ENCODE results near the gene CA12. TPM values are rescaled to one million over a fixed set of nuclear protein-coding genes. Genes with fewer than 3 reads are reported as not detected.

The CA12 gene
- total RNA-seq, 1 donor from 2014 or later: 0.97 TPM

DNA sequence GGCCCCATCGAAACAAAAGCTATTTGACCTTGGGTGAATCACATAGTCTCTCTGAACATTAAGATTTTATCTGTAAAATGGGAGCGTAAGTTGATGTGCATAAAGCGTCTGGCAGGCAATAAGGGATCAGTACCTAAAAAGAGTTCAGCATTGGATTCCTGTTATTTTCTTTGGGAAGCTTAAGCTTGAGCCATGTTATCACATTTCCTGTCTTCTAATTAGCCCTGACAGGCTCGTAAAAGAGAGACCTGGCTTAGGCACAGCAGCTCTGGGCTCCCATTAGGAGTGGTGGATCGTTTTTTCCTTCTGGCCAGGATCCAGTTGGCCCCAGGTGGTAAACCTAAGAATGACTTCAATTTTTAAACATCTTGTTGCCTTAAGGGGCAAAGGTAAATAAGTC, 26.0 kb upstream of the CA12 start:
- H3K9me3 Mint-ChIP-seq (ENCODE audit: unreplicated experiment): no peaks in the 10 kb centered on the region
- TF ChIP-seq, protein P1, sequence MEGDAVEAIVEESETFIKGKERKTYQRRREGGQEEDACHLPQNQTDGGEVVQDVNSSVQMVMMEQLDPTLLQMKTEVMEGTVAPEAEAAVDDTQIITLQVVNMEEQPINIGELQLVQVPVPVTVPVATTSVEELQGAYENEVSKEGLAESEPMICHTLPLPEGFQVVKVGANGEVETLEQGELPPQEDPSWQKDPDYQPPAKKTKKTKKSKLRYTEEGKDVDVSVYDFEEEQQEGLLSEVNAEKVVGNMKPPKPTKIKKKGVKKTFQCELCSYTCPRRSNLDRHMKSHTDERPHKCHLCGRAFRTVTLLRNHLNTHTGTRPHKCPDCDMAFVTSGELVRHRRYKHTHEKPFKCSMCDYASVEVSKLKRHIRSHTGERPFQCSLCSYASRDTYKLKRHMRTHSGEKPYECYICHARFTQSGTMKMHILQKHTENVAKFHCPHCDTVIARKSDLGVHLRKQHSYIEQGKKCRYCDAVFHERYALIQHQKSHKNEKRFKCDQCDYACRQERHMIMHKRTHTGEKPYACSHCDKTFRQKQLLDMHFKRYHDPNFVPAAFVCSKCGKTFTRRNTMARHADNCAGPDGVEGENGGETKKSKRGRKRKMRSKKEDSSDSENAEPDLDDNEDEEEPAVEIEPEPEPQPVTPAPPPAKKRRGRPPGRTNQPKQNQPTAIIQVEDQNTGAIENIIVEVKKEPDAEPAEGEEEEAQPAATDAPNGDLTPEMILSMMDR (IDR thresholded peaks at IDR 0.05): no peak
- H3K4me3 Mint-ChIP-seq (ENCODE audit: unreplicated experiment): no peak overlapping the region
- DNase-seq (ENCODE audit: extremely low spot score, unreplicated experiment): no peak
- H3K27me3 Mint-ChIP-seq (ENCODE audit: unreplicated experiment): no peaks in the 10 kb centered on the region
- H3K36me3 Mint-ChIP-seq (ENCODE audit: unreplicated experiment): peaks cover 2% of the 10 kb centered on the region
- peaks cover 26% of the 10 kb centered on the region for H3K4me1 Mint-ChIP-seq (ENCODE audit: unreplicated experiment)
- no peak overlapping the region for H3K27ac Mint-ChIP-seq (ENCODE audit: unreplicated experiment)

DNA sequence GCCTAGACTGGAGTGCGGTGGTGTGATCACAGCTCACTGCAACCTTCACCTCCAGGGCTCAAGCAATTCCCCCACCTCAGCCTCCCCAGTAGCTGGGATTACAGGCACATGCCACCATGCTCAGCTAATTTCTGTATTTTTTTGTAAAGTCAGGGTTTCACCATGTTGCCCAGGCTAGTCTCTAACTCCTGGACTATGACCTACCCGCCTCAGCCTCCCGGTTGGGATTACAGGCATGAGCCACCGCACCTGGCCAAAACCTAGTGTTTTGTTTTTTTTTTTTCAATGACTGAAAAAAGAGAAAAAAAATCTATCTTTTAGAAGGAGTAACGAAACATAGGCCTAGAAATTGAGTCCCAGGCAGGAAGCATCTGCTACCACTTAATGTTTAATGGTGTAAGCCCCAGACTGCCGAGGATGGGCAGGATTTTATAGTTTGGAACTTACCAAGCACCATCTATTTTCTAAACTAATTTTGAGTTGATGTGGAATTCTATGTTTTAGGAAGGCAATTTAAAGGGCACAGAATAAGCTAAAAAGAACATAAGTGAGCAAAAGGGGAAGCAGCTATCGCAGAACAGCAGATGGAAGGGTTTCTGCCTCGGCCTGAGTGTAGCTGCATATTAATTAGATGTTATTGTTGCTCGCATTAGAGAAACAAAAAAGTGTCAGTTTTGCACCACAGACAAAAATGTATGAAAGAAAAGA, 24.2 kb upstream of the CA12 start:
- TF ChIP-seq, protein P1 (IDR thresholded peaks at IDR 0.05): no peak
- Mint-ChIP-seq H3K27me3 (ENCODE audit: unreplicated experiment) (no peaks in the 10 kb centered on the region), H3K9me3 (ENCODE audit: unreplicated experiment) (no peaks in the 10 kb centered on the region), H3K4me3 (ENCODE audit: unreplicated experiment) (no peak overlapping the region), H3K36me3 (ENCODE audit: unreplicated experiment) (peaks cover 2% of the 10 kb centered on the region), H3K4me1 (ENCODE audit: unreplicated experiment) (peaks cover 27% of the 10 kb centered on the region), H3K27ac (ENCODE audit: unreplicated experiment) (no peak overlapping the region)
- DNase-seq (ENCODE audit: extremely low spot score, unreplicated experiment): no peak

DNA sequence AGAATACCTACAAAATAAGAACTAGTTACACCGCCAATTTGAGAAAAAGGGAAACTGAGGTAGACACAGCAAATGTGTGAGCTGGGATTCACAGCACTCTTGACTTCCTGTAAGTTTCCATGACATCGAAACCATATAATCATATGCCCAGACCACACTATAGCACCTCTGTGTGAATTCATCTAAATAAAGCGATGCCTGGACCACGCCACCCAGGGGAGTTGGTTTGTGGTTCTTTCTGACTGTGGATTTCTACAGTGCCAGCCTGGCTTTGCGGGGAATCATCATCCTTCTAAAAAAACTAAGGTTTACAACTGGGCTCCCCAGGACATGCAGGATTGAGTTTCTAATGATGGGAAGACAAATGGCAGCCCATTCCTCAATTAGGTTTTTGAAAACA, 23.5 kb upstream of the CA12 start:
- no peak for DNase-seq (ENCODE audit: extremely low spot score, unreplicated experiment)
- Mint-ChIP-seq H3K4me1 (ENCODE audit: unreplicated experiment) (peaks cover 27% of the 10 kb centered on the region), H3K27me3 (ENCODE audit: unreplicated experiment) (no peaks in the 10 kb centered on the region), H3K36me3 (ENCODE audit: unreplicated experiment) (peaks cover 2% of the 10 kb centered on the region), H3K4me3 (ENCODE audit: unreplicated experiment) (no peak overlapping the region), H3K9me3 (ENCODE audit: unreplicated experiment) (no peaks in the 10 kb centered on the region), H3K27ac (ENCODE audit: unreplicated experiment) (peak overlapping the region; percentile 23)
- TF ChIP-seq, protein P1 (IDR thresholded peaks at IDR 0.05): no peak

DNA sequence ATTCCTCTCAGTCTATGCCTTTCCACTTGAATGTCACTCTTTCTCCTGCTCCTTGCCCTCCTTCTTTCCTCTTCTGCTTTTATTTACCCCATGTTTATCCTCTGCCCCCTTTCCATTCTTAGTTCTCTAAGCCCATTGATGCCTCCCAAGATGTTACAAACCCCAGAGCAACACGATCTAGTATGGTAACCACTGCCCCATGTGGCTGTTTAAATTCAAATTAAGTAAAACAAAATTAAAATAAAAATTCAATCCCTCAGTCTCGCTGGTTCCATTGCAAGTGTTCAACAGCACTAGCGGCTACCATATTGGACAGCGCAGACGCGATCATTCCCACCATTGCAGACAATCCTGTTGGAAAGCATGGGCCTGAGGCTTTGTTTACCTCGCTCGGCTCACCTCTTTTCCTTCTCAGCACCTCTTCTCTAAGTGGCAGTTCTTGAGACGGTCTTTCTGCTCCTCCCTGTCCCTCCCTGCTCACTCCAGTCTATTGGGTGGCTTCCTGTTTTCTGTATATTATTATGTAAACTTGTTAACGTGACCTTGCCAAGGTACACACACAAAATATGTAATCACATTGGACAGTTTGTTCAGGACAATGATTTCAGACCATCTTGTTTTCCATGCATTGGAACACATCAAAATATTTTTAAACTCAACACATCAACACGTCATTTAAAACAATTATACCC, 21.8 kb upstream of the CA12 start:
- no peaks in the 10 kb centered on the region for H3K36me3 Mint-ChIP-seq (ENCODE audit: unreplicated experiment)
- H3K27me3 Mint-ChIP-seq (ENCODE audit: unreplicated experiment): no peaks in the 10 kb centered on the region
- H3K27ac Mint-ChIP-seq (ENCODE audit: unreplicated experiment): no peak overlapping the region
- TF ChIP-seq, protein P1 (IDR thresholded peaks at IDR 0.05): no peak
- no peak overlapping the region for H3K4me3 Mint-ChIP-seq (ENCODE audit: unreplicated experiment)
- H3K9me3 Mint-ChIP-seq (ENCODE audit: unreplicated experiment): no peaks in the 10 kb centered on the region
- H3K4me1 Mint-ChIP-seq (ENCODE audit: unreplicated experiment): peaks cover 24% of the 10 kb centered on the region
- DNase-seq (ENCODE audit: extremely low spot score, unreplicated experiment): no peak

DNA sequence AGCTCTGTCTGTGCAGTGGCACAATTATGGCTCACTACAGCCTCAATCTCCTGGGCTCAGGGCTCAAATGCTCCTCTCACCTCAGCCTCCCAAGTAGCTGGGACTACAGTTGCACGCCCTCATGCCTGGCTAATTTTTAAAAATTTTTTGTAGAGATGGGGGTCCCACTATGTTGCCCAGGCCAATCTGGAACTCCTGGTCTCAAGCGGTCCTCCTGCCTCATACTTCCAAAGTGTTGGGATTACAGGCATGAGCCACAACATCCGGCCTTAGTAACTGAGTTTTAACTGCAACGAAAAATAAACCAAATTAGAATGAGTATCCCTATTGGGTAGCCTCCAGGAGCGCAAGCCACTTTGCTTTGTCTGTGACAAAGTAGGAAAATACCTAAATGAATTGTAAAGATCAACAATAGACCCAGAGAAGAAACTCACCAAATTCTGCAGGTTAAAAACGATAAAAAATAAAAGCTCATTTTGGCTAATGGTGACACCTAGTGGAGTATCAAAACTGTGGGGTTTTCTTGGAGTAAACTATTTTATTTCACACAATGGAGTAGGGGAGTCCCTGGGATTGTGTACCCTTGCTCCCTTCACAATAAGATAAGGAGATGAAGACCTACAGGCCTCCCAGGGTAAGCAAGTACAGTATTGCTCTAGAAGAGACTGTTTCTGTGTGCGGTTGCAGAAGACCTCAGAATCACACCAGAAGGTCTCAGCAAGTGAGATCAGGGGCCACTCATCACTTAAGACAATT, 21.0 kb upstream of the CA12 start:
- TF ChIP-seq, protein P1 (IDR thresholded peaks at IDR 0.05): peak; percentile 73
- H3K27me3 Mint-ChIP-seq (ENCODE audit: unreplicated experiment): no peaks in the 10 kb centered on the region
- no peaks in the 10 kb centered on the region for H3K9me3 Mint-ChIP-seq (ENCODE audit: unreplicated experiment)
- H3K4me1 Mint-ChIP-seq (ENCODE audit: unreplicated experiment): peaks cover 18% of the 10 kb centered on the region
- H3K4me3 Mint-ChIP-seq (ENCODE audit: unreplicated experiment): no peak overlapping the region
- DNase-seq (ENCODE audit: extremely low spot score, unreplicated experiment): no peak
- H3K36me3 Mint-ChIP-seq (ENCODE audit: unreplicated experiment): no peaks in the 10 kb centered on the region
- H3K27ac Mint-ChIP-seq (ENCODE audit: unreplicated experiment): no peak overlapping the region

All from osteocyte (in vitro differentiated cells).